HG03103 (cell line): Measurements from ENCODE around the gene GLG1.
"Not testable (repeated sequence)": the region's sequence is repeated elsewhere in the genome, so short reads cannot be mapped to it uniquely, and the experiment has no call there.

Experiments
- ATAC-seq: cut with Tn5 transposase; IDR thresholded peaks from one replicate; pipeline ENCODE4 v1.9.1; 2021; ENCODE audit warnings: low read depth; ENCODE audit not compliant: unreplicated experiment

GLG1 gene

GRCh38 chr16:74606521-74607309 lies at the start of gene GLG1:
GLG1 (minus strand) TSS chr16:74607114; CDS start chr16:74607094, 20 bp downstream.
- ATAC-seq = peak; percentile 93

GRCh38 chr16:74654536-74655050 lies 47.7 kb upstream of the GLG1 start:
- no peak for ATAC-seq

- ATAC-seq = not testable (repeated sequence)
Measured at GRCh38 chr16:74652883-74653282, 46.0 kb upstream of the GLG1 start.

- ATAC-seq = no peak
Measured at GRCh38 chr16:74652249-74652648, 45.3 kb upstream of the GLG1 start.

- ATAC-seq = no peak
Measured at GRCh38 chr16:74651841-74652240, 44.9 kb upstream of the GLG1 start.

GRCh38 chr16:74650966-74651567 lies 44.2 kb upstream of the GLG1 start:
- ATAC-seq = no peak

GRCh38 chr16:74649839-74650504 lies 43.1 kb upstream of the GLG1 start:
- ATAC-seq = no peak

GRCh38 chr16:74641969-74642368 lies 35.1 kb upstream of the GLG1 start:
- ATAC-seq = no peak

GRCh38 chr16:74637742-74638453 lies 31.0 kb upstream of the GLG1 start:
- no peak for ATAC-seq

GRCh38 chr16:74635303-74635702 lies 28.4 kb upstream of the GLG1 start:
- no peak for ATAC-seq

- ATAC-seq = no peak
Measured at GRCh38 chr16:74633686-74634085, 26.8 kb upstream of the GLG1 start.

- ATAC-seq = no peak
Measured at GRCh38 chr16:74627506-74628220, 20.7 kb upstream of the GLG1 start.

- no peak for ATAC-seq
Measured at GRCh38 chr16:74626741-74627416, 20.0 kb upstream of the GLG1 start.

GRCh38 chr16:74625500-74626350 lies 18.8 kb upstream of the GLG1 start:
- no peak for ATAC-seq

- no peak for ATAC-seq
Measured at GRCh38 chr16:74623839-74624235, 16.9 kb upstream of the GLG1 start.

GRCh38 chr16:74623214-74623838 lies 16.4 kb upstream of the GLG1 start:
- no peak for ATAC-seq

GRCh38 chr16:74622005-74622404 lies 15.1 kb upstream of the GLG1 start:
- ATAC-seq = no peak

GRCh38 chr16:74617206-74617788 lies 10.4 kb upstream of the GLG1 start:
- ATAC-seq = no peak
